Activated naive CD8-positive, alpha-beta T cell (primary cell): ENCODE measurements around the gene PROM1.
A peak's percentile ranks its signal among the peaks of the same experiment; 100 is the strongest.

Source experiments
- H3K27ac Mint-ChIP-seq: one replicate; pipeline ENCODE4 v1.8.0; 2021; ENCODE audit warnings: mixed read lengths
- H3K27me3 Mint-ChIP-seq: one replicate; pipeline ENCODE4 v1.8.0; 2021; ENCODE audit warnings: mixed read lengths
- H3K36me3 Mint-ChIP-seq: one replicate; pipeline ENCODE4 v1.8.0; 2021; ENCODE audit warnings: mixed read lengths
- H3K4me1 Mint-ChIP-seq: one replicate; pipeline ENCODE4 v1.8.0; 2021; ENCODE audit warnings: low read depth, mixed read lengths
- H3K4me3 Mint-ChIP-seq: one replicate; pipeline ENCODE4 v1.8.0; 2021; ENCODE audit warnings: mild to moderate bottlenecking, mixed read lengths
- H3K9me3 Mint-ChIP-seq: one replicate; pipeline ENCODE4 v1.8.0; 2021; ENCODE audit warnings: low read depth, mixed read lengths

Gene PROM1

GRCh38 chr4:16089156-16089555 lies 5.3 kb upstream of the PROM1 start:
- no peak overlapping the region for H3K27ac Mint-ChIP-seq
- H3K36me3 Mint-ChIP-seq = no peaks in the 10 kb centered on the region
- no peaks in the 10 kb centered on the region for H3K9me3 Mint-ChIP-seq
- H3K4me1 Mint-ChIP-seq = peaks cover 4% of the 10 kb centered on the region
- peaks cover 34% of the 10 kb centered on the region for H3K27me3 Mint-ChIP-seq
- H3K4me3 Mint-ChIP-seq = no peak overlapping the region

- Mint-ChIP-seq H3K4me3 (no peak overlapping the region), H3K36me3 (no peaks in the 10 kb centered on the region), H3K27ac (no peak overlapping the region), H3K4me1 (peaks cover 8% of the 10 kb centered on the region), H3K9me3 (no peaks in the 10 kb centered on the region), H3K27me3 (peaks cover 38% of the 10 kb centered on the region)
Measured at GRCh38 chr4:16088601-16089000, 4.8 kb upstream of the PROM1 start.

- Mint-ChIP-seq H3K9me3 (no peaks in the 10 kb centered on the region), H3K4me1 (peaks cover 21% of the 10 kb centered on the region), H3K27ac (no peak overlapping the region), H3K4me3 (no peak overlapping the region), H3K36me3 (no peaks in the 10 kb centered on the region), H3K27me3 (peaks cover 38% of the 10 kb centered on the region)
Measured at GRCh38 chr4:16085822-16086221, 2.0 kb upstream of the PROM1 start.

- peaks cover 44% of the 10 kb centered on the region for H3K27me3 Mint-ChIP-seq
- H3K27ac Mint-ChIP-seq = no peak overlapping the region
- peak overlapping the region; percentile 88 for H3K4me3 Mint-ChIP-seq
- no peaks in the 10 kb centered on the region for H3K9me3 Mint-ChIP-seq
- H3K4me1 Mint-ChIP-seq = peaks cover 21% of the 10 kb centered on the region
- H3K36me3 Mint-ChIP-seq = no peaks in the 10 kb centered on the region
Measured at GRCh38 chr4:16082426-16083240, 1.2 kb downstream of the PROM1 start.

- Mint-ChIP-seq H3K9me3 (no peaks in the 10 kb centered on the region), H3K36me3 (no peaks in the 10 kb centered on the region), H3K27ac (peak overlapping the region; percentile 0), H3K27me3 (peaks cover 46% of the 10 kb centered on the region), H3K4me3 (peak overlapping the region; percentile 88), H3K4me1 (peaks cover 21% of the 10 kb centered on the region)
Measured at GRCh38 chr4:16082041-16082425, 1.8 kb downstream of the PROM1 start.

GRCh38 chr4:16079046-16079445 lies 4.8 kb downstream of the PROM1 start:
- Mint-ChIP-seq H3K27ac (no peak overlapping the region), H3K36me3 (no peaks in the 10 kb centered on the region), H3K4me3 (no peak overlapping the region), H3K9me3 (no peaks in the 10 kb centered on the region), H3K4me1 (peaks cover 16% of the 10 kb centered on the region), H3K27me3 (peaks cover 31% of the 10 kb centered on the region)

GRCh38 chr4:16078195-16078760 lies 5.5 kb downstream of the PROM1 start:
- H3K9me3 Mint-ChIP-seq = no peaks in the 10 kb centered on the region
- H3K4me3 Mint-ChIP-seq = no peak overlapping the region
- no peak overlapping the region for H3K27ac Mint-ChIP-seq
- peaks cover 13% of the 10 kb centered on the region for H3K4me1 Mint-ChIP-seq
- no peaks in the 10 kb centered on the region for H3K36me3 Mint-ChIP-seq
- peaks cover 30% of the 10 kb centered on the region for H3K27me3 Mint-ChIP-seq

GRCh38 chr4:16077786-16078185 lies 6.0 kb downstream of the PROM1 start:
- H3K27me3 Mint-ChIP-seq = peaks cover 30% of the 10 kb centered on the region
- H3K27ac Mint-ChIP-seq = no peak overlapping the region
- peaks cover 11% of the 10 kb centered on the region for H3K4me1 Mint-ChIP-seq

GRCh38 chr4:16075975-16076757 lies 7.7 kb downstream of the PROM1 start:
- Mint-ChIP-seq H3K27ac (no peak overlapping the region), H3K4me3 (no peak overlapping the region), H3K36me3 (no peaks in the 10 kb centered on the region), H3K27me3 (peaks cover 25% of the 10 kb centered on the region), H3K9me3 (no peaks in the 10 kb centered on the region), H3K4me1 (no peaks in the 10 kb centered on the region)

More at GRCh38 chr4:16077786-16078185, 6.0 kb downstream of the PROM1 start:
- Mint-ChIP-seq H3K36me3 (no peaks in the 10 kb centered on the region), H3K4me3 (no peak overlapping the region), H3K9me3 (no peaks in the 10 kb centered on the region)

- H3K4me3 Mint-ChIP-seq = no peak overlapping the region
- no peaks in the 10 kb centered on the region for H3K9me3 Mint-ChIP-seq
- no peaks in the 10 kb centered on the region for H3K36me3 Mint-ChIP-seq
- H3K27ac Mint-ChIP-seq = no peak overlapping the region
- no peaks in the 10 kb centered on the region for H3K4me1 Mint-ChIP-seq
- H3K27me3 Mint-ChIP-seq = peaks cover 26% of the 10 kb centered on the region
Measured at GRCh38 chr4:16075061-16075460, 8.8 kb downstream of the PROM1 start.

- Mint-ChIP-seq H3K27ac (no peak overlapping the region), H3K36me3 (no peaks in the 10 kb centered on the region), H3K4me3 (no peak overlapping the region), H3K27me3 (peaks cover 10% of the 10 kb centered on the region), H3K9me3 (no peaks in the 10 kb centered on the region), H3K4me1 (no peaks in the 10 kb centered on the region)
Measured at GRCh38 chr4:16072168-16072567, 11.7 kb downstream of the PROM1 start.

- H3K36me3 Mint-ChIP-seq = no peaks in the 10 kb centered on the region
- H3K4me3 Mint-ChIP-seq = no peak overlapping the region
- no peaks in the 10 kb centered on the region for H3K9me3 Mint-ChIP-seq
- H3K4me1 Mint-ChIP-seq = no peaks in the 10 kb centered on the region
- peaks cover 7% of the 10 kb centered on the region for H3K27me3 Mint-ChIP-seq
- H3K27ac Mint-ChIP-seq = no peak overlapping the region
Measured at GRCh38 chr4:16070203-16070602, 13.6 kb downstream of the PROM1 start.

GRCh38 chr4:16067515-16067914 lies 16.3 kb downstream of the PROM1 start:
- Mint-ChIP-seq H3K9me3 (peaks cover 4% of the 10 kb centered on the region), H3K27me3 (peaks cover 6% of the 10 kb centered on the region), H3K27ac (no peak overlapping the region), H3K4me3 (no peak overlapping the region), H3K36me3 (peaks cover 3% of the 10 kb centered on the region), H3K4me1 (peaks cover 3% of the 10 kb centered on the region)

GRCh38 chr4:16066586-16067128 lies 17.2 kb downstream of the PROM1 start:
- peaks cover 4% of the 10 kb centered on the region for H3K9me3 Mint-ChIP-seq
- no peak overlapping the region for H3K4me3 Mint-ChIP-seq
- H3K4me1 Mint-ChIP-seq = peaks cover 6% of the 10 kb centered on the region
- peaks cover 6% of the 10 kb centered on the region for H3K27me3 Mint-ChIP-seq
- peaks cover 3% of the 10 kb centered on the region for H3K36me3 Mint-ChIP-seq
- no peak overlapping the region for H3K27ac Mint-ChIP-seq

- H3K4me3 Mint-ChIP-seq = no peak overlapping the region
- peaks cover 3% of the 10 kb centered on the region for H3K27me3 Mint-ChIP-seq
- H3K36me3 Mint-ChIP-seq = peaks cover 3% of the 10 kb centered on the region
- H3K9me3 Mint-ChIP-seq = peaks cover 4% of the 10 kb centered on the region
- H3K4me1 Mint-ChIP-seq = peaks cover 6% of the 10 kb centered on the region
- no peak overlapping the region for H3K27ac Mint-ChIP-seq
Measured at GRCh38 chr4:16065066-16065465, 18.8 kb downstream of the PROM1 start.
